Measurements from ENCODE around the gene MGME1. TPM values are rescaled to one million over a fixed set of nuclear protein-coding genes. Genes with fewer than 3 reads are reported as not detected.

The MGME1 gene
- total and polyA plus RNA-seq, 2 of the 13 experiments (the other 11 are each of a cell fraction or from before 2014, with no cell fraction given): 36.7 to 66.6 TPM

DNA sequence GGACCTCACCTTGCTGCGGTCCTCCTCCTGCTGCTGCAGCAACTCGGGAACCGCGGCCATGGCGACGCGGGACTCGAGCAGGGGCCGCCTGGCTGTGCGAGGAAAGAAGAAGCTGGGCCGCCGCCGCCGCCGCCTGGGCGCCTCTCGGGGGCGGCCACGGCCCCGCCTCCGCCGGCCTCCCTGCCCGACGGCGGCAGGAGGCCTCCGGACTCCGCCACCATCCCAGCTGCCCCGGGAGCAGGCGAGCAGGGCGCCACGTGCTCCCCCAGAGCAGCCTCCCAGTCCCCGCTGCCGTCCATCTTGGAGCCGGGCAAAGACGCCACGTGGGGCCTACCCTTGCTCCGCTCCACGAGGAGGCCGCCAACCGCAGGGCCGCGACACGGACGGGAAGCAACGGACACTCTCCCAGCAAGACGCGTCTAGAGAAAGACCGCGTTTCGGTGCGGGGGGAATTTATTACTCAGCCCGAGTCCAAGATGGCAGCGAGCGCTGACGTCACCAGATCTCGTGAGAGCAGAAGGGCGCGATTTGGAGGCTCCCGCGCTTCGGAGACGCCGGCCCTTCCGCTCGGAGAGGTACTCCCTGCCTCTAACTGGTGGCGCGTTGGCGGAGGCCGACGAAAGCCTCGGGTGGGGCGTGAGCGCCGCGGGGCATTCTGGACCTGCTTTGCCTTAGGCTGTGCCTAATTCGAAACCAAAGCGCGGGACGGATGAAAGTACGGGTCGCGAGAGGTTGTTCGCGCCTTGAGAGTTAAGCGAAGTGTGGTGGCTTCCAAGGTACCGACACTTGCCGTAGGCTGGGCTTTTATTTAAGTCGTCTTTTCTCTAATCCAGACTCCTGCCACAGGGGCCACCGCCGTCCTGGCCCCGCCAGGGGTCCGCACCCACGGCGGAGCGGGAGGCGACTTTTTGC, at the start of gene MGME1, which contains the start of gene SNX5 (continued):
- TF ChIP-seq ZFX (CRISPR knock-in tag; IDR thresholded peaks at IDR 0.05; ENCODE audit: low read depth): peak; percentile 100
- TF ChIP-seq SRSF1 (optimal IDR thresholded peaks at IDR 0.05; ENCODE audit: low read depth, low read length): peak; percentile 94
- TF ChIP-seq SUZ12 (IDR thresholded peaks at IDR 0.05; ENCODE audit: low read depth, low read length): peak; percentile 63
- peak; percentile 89 for TF ChIP-seq KDM3A (CRISPR knock-in tag; IDR thresholded peaks at IDR 0.05; ENCODE audit: low read depth)
- no peak; the same call in 1 of the 2 replicates for TF ChIP-seq ZNF460 (CRISPR knock-in tag; IDR thresholded peaks at IDR 0.05; ENCODE audit: borderline replicate concordance)
- TF ChIP-seq ZNF629 (CRISPR knock-in tag; conservative IDR thresholded peaks at IDR 0.05): no peak; the same call in 1 of the 2 replicates
- TF ChIP-seq ZNF431 (CRISPR knock-in tag; IDR thresholded peaks at IDR 0.05; ENCODE audit: borderline replicate concordance, low read depth): peak; percentile 98
- TF ChIP-seq FIP1L1 (IDR thresholded peaks at IDR 0.05; ENCODE audit: borderline replicate concordance, insufficient read depth, low read depth, low read length): peak; percentile 91; the same call in 1 of the 2 replicates
- peak; percentile 98 for TF ChIP-seq ZNF672 (CRISPR knock-in tag; IDR thresholded peaks at IDR 0.05)
- TF ChIP-seq EED (CRISPR knock-in tag; IDR thresholded peaks at IDR 0.05): peak; percentile 87
- TF ChIP-seq NFYC (CRISPR knock-in tag; IDR thresholded peaks at IDR 0.05): peak; percentile 81
- no peak for TF ChIP-seq ATRX (CRISPR knock-in tag; IDR thresholded peaks at IDR 0.05; ENCODE audit: borderline replicate concordance)
- TF ChIP-seq SATB2 (CRISPR knock-in tag; IDR thresholded peaks at IDR 0.05): peak; percentile 87
- peak; percentile 90; the same call in 1 of the 2 replicates for TF ChIP-seq ZNF792 (CRISPR knock-in tag; IDR thresholded peaks at IDR 0.05)
- TF ChIP-seq, protein P1, sequence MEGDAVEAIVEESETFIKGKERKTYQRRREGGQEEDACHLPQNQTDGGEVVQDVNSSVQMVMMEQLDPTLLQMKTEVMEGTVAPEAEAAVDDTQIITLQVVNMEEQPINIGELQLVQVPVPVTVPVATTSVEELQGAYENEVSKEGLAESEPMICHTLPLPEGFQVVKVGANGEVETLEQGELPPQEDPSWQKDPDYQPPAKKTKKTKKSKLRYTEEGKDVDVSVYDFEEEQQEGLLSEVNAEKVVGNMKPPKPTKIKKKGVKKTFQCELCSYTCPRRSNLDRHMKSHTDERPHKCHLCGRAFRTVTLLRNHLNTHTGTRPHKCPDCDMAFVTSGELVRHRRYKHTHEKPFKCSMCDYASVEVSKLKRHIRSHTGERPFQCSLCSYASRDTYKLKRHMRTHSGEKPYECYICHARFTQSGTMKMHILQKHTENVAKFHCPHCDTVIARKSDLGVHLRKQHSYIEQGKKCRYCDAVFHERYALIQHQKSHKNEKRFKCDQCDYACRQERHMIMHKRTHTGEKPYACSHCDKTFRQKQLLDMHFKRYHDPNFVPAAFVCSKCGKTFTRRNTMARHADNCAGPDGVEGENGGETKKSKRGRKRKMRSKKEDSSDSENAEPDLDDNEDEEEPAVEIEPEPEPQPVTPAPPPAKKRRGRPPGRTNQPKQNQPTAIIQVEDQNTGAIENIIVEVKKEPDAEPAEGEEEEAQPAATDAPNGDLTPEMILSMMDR (CRISPR knock-in tag; IDR thresholded peaks at IDR 0.05): peak; percentile 23
- TF ChIP-seq ARHGAP35 (CRISPR knock-in tag; IDR thresholded peaks at IDR 0.05; ENCODE audit: borderline replicate concordance): peak; percentile 87; the same call in 1 of the 2 replicates
- TF ChIP-seq, protein P2, sequence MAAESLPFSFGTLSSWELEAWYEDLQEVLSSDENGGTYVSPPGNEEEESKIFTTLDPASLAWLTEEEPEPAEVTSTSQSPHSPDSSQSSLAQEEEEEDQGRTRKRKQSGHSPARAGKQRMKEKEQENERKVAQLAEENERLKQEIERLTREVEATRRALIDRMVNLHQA (CRISPR knock-in tag; IDR thresholded peaks at IDR 0.05): 0 out of 2 replicates have a peak, but pooled peaks have one; percentile 33
- peak; percentile 99 for TF ChIP-seq CC2D1A (CRISPR knock-in tag; IDR thresholded peaks at IDR 0.05)
- TF ChIP-seq, protein P3, sequence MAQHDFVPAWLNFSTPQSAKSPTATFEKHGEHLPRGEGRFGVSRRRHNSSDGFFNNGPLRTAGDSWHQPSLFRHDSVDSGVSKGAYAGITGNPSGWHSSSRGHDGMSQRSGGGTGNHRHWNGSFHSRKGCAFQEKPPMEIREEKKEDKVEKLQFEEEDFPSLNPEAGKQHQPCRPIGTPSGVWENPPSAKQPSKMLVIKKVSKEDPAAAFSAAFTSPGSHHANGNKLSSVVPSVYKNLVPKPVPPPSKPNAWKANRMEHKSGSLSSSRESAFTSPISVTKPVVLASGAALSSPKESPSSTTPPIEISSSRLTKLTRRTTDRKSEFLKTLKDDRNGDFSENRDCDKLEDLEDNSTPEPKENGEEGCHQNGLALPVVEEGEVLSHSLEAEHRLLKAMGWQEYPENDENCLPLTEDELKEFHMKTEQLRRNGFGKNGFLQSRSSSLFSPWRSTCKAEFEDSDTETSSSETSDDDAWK (CRISPR knock-in tag; IDR thresholded peaks at IDR 0.05): no peak
- TF ChIP-seq, protein P4, sequence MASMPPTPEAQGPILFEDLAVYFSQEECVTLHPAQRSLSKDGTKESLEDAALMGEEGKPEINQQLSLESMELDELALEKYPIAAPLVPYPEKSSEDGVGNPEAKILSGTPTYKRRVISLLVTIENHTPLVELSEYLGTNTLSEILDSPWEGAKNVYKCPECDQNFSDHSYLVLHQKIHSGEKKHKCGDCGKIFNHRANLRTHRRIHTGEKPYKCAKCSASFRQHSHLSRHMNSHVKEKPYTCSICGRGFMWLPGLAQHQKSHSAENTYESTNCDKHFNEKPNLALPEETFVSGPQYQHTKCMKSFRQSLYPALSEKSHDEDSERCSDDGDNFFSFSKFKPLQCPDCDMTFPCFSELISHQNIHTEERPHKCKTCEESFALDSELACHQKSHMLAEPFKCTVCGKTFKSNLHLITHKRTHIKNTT (CRISPR knock-in tag; IDR thresholded peaks at IDR 0.05): no peak
- no peak; the same call in 1 of the 2 replicates for TF ChIP-seq SMAD9 (CRISPR knock-in tag; IDR thresholded peaks at IDR 0.05)
- TF ChIP-seq MEIS2 (CRISPR knock-in tag; IDR thresholded peaks at IDR 0.05): peak; percentile 84; the same call in 1 of the 2 replicates
- TF ChIP-seq ELF4 (CRISPR knock-in tag; IDR thresholded peaks at IDR 0.05; ENCODE audit: borderline replicate concordance): peak; percentile 79
- TF ChIP-seq HNRNPUL1 (IDR thresholded peaks at IDR 0.05; ENCODE audit: low read depth, low read length): no peak; the same call in 1 of the 2 replicates
- peak; percentile 70 for TF ChIP-seq MAZ (IDR thresholded peaks at IDR 0.05; ENCODE audit: borderline replicate concordance, low read depth, low read length)
- TF ChIP-seq MAZ (CRISPR knock-in tag; IDR thresholded peaks at IDR 0.05; ENCODE audit: low read depth): peak; percentile 96

Data from HepG2 (cell line).